BLaER1 treated with 17β-estradiol and CSF1 and Interleukin-3, amounts not matched to agents 10 nM and 100 nM (cell line): ENCODE results near the gene DLGAP1.
"Not testable (repeated sequence)": the region's sequence is repeated elsewhere in the genome, so short reads cannot be mapped to it uniquely, and the experiment has no call there.

Experiments
- H3K27ac ChIP-seq, 11 experiments: shearing (Covaris generic); formaldehyde crosslinking; 2 replicates each; pipeline ENCODE4 v1.8.1; 2022
- H3K27me3 ChIP-seq, 11 experiments: shearing (Covaris generic); formaldehyde crosslinking; 2 replicates each; pipeline ENCODE4 v1.8.1; 2022
- H3K36me3 ChIP-seq, 11 experiments: shearing (Covaris generic); formaldehyde crosslinking; 2 replicates each; pipeline ENCODE4 v1.8.1; 2022
- H3K4me1 ChIP-seq, 10 experiments: shearing (Covaris generic); formaldehyde crosslinking; 2 replicates each; pipeline ENCODE4 v1.8.1; 2022
- H3K4me2 ChIP-seq, 11 experiments: shearing (Covaris generic); formaldehyde crosslinking; 2 replicates each; pipeline ENCODE4 v1.8.1; 2022
- H3K4me3 ChIP-seq, 10 experiments: shearing (Covaris generic); formaldehyde crosslinking; 2 replicates each; pipeline ENCODE4 v1.8.1; 2022
- H3K9ac ChIP-seq, 11 experiments: shearing (Covaris generic); formaldehyde crosslinking; 2 replicates each; pipeline ENCODE4 v1.8.1; 2022
- H3K9me3 ChIP-seq, 11 experiments: shearing (Covaris generic); formaldehyde crosslinking; replicated peaks in 1 of 11; 2 replicates each; pipeline ENCODE4 v1.8.1; 2022
- H4K20me1 ChIP-seq, 11 experiments: shearing (Covaris generic); formaldehyde crosslinking; 2 replicates each; pipeline ENCODE4 v1.8.1; 2022
- Cebpa-rat ChIP-seq, 11 experiments: shearing (Covaris generic); IDR thresholded peaks; 2 replicates each; pipeline ENCODE4 v1.8.1; 2022

Gene DLGAP1

GRCh38 chr18:4455113-4455811 is at the start of gene DLGAP1:
TSS of gene DLGAP1 (minus strand) at chr18:4455307.
- H3K4me2 ChIP-seq: no peak within 1 kb of the TSS

GRCh38 chr18:4494703-4495284 is 39.7 kb upstream of the DLGAP1 start:
- not testable (repeated sequence) for H3K4me2 ChIP-seq, H3K9ac ChIP-seq, H3K27me3 ChIP-seq, H3K4me3 ChIP-seq, H3K4me1 ChIP-seq, H4K20me1 ChIP-seq, H3K9me3 ChIP-seq, H3K36me3 ChIP-seq, H3K27ac ChIP-seq

More at GRCh38 chr18:4455113-4455811, at the start of gene DLGAP1:
- Histone ChIP-seq H3K4me3 (no peak within 1 kb of the TSS), H3K27me3 (no peaks in the 10 kb centered on the region), H3K27ac (no peak within 1 kb of the TSS), H3K4me1 (no peaks in the 10 kb centered on the region), H3K9me3 (peaks cover 25 to 32% (median 26%) of the 10 kb centered on the region in 11 experiments), H3K9ac (no peak within 1 kb of the TSS), H3K36me3 (no peaks in the 10 kb centered on the region), H4K20me1 (no peaks in the 10 kb centered on the region)
- TF ChIP-seq Cebpa-rat (IDR thresholded peaks at IDR 0.05): no peak

GRCh38 chr18:4468511-4468910 is 13.4 kb upstream of the DLGAP1 start:
- TF ChIP-seq Cebpa-rat (IDR thresholded peaks at IDR 0.05): no peak
- no peak overlapping the region for H3K27ac ChIP-seq
- no peaks in the 10 kb centered on the region for H3K9me3 ChIP-seq
- no peaks in the 10 kb centered on the region for H3K4me1 ChIP-seq
- H3K36me3 ChIP-seq: no peaks in the 10 kb centered on the region
- H4K20me1 ChIP-seq: no peaks in the 10 kb centered on the region
- H3K4me3 ChIP-seq: no peak overlapping the region
- no peak overlapping the region for H3K4me2 ChIP-seq
- no peaks in the 10 kb centered on the region for H3K27me3 ChIP-seq
- no peak overlapping the region for H3K9ac ChIP-seq

GRCh38 chr18:4454537-4455112 is 482 bp downstream of the DLGAP1 start:
- Histone ChIP-seq H3K27me3 (no peaks in the 10 kb centered on the region), H3K4me1 (no peaks in the 10 kb centered on the region), H3K9ac (no peak overlapping the region), H3K4me2 (no peak overlapping the region), H3K9me3 (peaks cover 25 to 32% (median 26%) of the 10 kb centered on the region in 11 experiments), H4K20me1 (no peaks in the 10 kb centered on the region), H3K4me3 (no peak overlapping the region), H3K36me3 (no peaks in the 10 kb centered on the region), H3K27ac (no peak overlapping the region)
- TF ChIP-seq Cebpa-rat (IDR thresholded peaks at IDR 0.05): no peak

- H3K9ac ChIP-seq: no peak overlapping the region
Measured at GRCh38 chr18:4453874-4454536, 1.1 kb downstream of the DLGAP1 start.

GRCh38 chr18:4453567-4453873 is 1.6 kb downstream of the DLGAP1 start:
- H3K4me2 ChIP-seq: no peak overlapping the region
- no peaks in the 10 kb centered on the region for H3K27me3 ChIP-seq
- no peak for TF ChIP-seq Cebpa-rat (IDR thresholded peaks at IDR 0.05)
- no peaks in the 10 kb centered on the region for H3K4me1 ChIP-seq
- no peaks in the 10 kb centered on the region for H4K20me1 ChIP-seq
- H3K4me3 ChIP-seq: no peak overlapping the region
- no peak overlapping the region for H3K9ac ChIP-seq
- no peak overlapping the region for H3K27ac ChIP-seq
- H3K9me3 ChIP-seq: peaks cover 25 to 27% (median 26%) of the 10 kb centered on the region in 11 experiments
- no peaks in the 10 kb centered on the region for H3K36me3 ChIP-seq

More at GRCh38 chr18:4453874-4454536, 1.1 kb downstream of the DLGAP1 start:
- no peak overlapping the region for H3K4me3 ChIP-seq
- H3K4me2 ChIP-seq: no peak overlapping the region
- H3K27me3 ChIP-seq: no peaks in the 10 kb centered on the region
- no peaks in the 10 kb centered on the region for H3K36me3 ChIP-seq
- H4K20me1 ChIP-seq: no peaks in the 10 kb centered on the region
- TF ChIP-seq Cebpa-rat (IDR thresholded peaks at IDR 0.05): no peak
- H3K27ac ChIP-seq: no peak overlapping the region
- H3K9me3 ChIP-seq: peaks cover 25 to 30% (median 26%) of the 10 kb centered on the region in 11 experiments
- no peaks in the 10 kb centered on the region for H3K4me1 ChIP-seq

- TF ChIP-seq Cebpa-rat (IDR thresholded peaks at IDR 0.05): no peak
- H3K9me3 ChIP-seq: peaks cover 14 to 17% (median 16%) of the 10 kb centered on the region in 11 experiments
- H3K27me3 ChIP-seq: no peaks in the 10 kb centered on the region
- no peaks in the 10 kb centered on the region for H4K20me1 ChIP-seq
- H3K9ac ChIP-seq: no peak overlapping the region
- no peaks in the 10 kb centered on the region for H3K36me3 ChIP-seq
- H3K4me1 ChIP-seq: no peaks in the 10 kb centered on the region
- no peak overlapping the region for H3K4me2 ChIP-seq
- no peak overlapping the region for H3K27ac ChIP-seq
- no peak overlapping the region for H3K4me3 ChIP-seq
Measured at GRCh38 chr18:4450065-4450658, 4.9 kb downstream of the DLGAP1 start.

GRCh38 chr18:4445902-4446301 is 9.2 kb downstream of the DLGAP1 start:
- H3K36me3 ChIP-seq: no peaks in the 10 kb centered on the region

GRCh38 chr18:4444306-4444705 is 10.8 kb downstream of the DLGAP1 start:
- Histone ChIP-seq H3K9ac (no peak overlapping the region), H3K4me1 (no peaks in the 10 kb centered on the region), H3K36me3 (no peaks in the 10 kb centered on the region), H3K4me2 (no peak overlapping the region), H4K20me1 (no peaks in the 10 kb centered on the region), H3K4me3 (no peak overlapping the region), H3K9me3 (no peaks in the 10 kb centered on the region), H3K27ac (no peak overlapping the region), H3K27me3 (no peaks in the 10 kb centered on the region)
- TF ChIP-seq Cebpa-rat (IDR thresholded peaks at IDR 0.05): no peak

More at GRCh38 chr18:4445902-4446301, 9.2 kb downstream of the DLGAP1 start:
- Histone ChIP-seq H3K9me3 (no peaks in the 10 kb centered on the region), H3K9ac (no peak overlapping the region), H4K20me1 (no peaks in the 10 kb centered on the region), H3K4me2 (no peak overlapping the region), H3K27me3 (no peaks in the 10 kb centered on the region), H3K4me1 (no peaks in the 10 kb centered on the region), H3K27ac (no peak overlapping the region), H3K4me3 (no peak overlapping the region)
- TF ChIP-seq Cebpa-rat (IDR thresholded peaks at IDR 0.05): no peak
